C1 segment of cervical spinal cord (tissue), 14 donors: ENCODE results near the gene KYAT1.

Experiments
- DNase-seq, 14 donors: peaks; one replicate each; lab custom pipeline; 2025; lab: John Stamatoyannopoulos, UW

Gene KYAT1

GRCh38 chr9:128785427-128785826 is 96.3 kb downstream of the KYAT1 start:
- no peak for DNase-seq
